Measurements from ENCODE around the gene ADH7.

The ADH7 gene

DNA sequence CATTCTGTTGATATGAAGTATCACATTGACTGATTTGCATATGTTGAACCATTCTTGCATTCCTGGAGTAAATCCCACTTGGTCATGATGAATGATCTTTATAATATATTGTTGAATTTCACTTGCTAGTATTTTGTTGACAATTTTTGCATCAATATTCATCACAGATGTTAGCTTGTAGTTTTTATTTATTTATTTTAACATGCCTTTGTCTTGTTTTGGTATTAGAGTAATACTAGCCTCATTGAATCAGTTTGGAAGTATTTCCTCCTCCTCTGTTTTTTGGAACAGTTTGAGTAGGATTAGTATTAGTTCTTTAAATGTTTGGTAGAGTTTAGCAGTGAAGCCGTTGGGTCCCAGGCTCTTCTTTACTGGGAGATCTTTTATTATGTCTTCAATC is 68.7 kb downstream of the ADH7 start:
- in situ Hi-C loops (cut with MboI; ENCODE audit: low sequenced_read_pairs, unreplicated experiment): no loop called here

DNA sequence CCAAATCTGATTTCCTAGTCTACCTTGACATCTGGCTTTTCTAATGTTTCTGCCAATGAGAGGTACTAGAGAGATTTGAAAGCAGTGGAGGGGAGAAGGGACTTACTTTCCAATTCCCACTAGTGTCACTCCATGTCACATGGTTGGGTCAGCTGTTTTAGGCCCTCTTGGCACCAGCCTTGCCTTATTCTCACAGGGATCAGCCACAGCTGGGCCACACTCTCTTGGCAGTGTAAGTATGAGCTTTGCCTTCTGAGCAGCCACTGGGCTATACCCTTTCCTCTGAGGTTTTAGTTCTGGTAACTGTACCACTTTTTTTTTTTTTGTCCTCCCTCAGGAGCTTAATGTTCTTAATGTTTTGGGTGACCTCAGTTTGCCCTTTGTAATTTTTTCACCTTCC is 72.4 kb downstream of the ADH7 start:
- TF ChIP-seq, protein P1, sequence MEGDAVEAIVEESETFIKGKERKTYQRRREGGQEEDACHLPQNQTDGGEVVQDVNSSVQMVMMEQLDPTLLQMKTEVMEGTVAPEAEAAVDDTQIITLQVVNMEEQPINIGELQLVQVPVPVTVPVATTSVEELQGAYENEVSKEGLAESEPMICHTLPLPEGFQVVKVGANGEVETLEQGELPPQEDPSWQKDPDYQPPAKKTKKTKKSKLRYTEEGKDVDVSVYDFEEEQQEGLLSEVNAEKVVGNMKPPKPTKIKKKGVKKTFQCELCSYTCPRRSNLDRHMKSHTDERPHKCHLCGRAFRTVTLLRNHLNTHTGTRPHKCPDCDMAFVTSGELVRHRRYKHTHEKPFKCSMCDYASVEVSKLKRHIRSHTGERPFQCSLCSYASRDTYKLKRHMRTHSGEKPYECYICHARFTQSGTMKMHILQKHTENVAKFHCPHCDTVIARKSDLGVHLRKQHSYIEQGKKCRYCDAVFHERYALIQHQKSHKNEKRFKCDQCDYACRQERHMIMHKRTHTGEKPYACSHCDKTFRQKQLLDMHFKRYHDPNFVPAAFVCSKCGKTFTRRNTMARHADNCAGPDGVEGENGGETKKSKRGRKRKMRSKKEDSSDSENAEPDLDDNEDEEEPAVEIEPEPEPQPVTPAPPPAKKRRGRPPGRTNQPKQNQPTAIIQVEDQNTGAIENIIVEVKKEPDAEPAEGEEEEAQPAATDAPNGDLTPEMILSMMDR (IDR thresholded peaks at IDR 0.05; ENCODE audit: borderline replicate concordance, control extremely low read depth, extremely low read depth, insufficient read depth, missing control alignments): no peak
- in situ Hi-C loops (cut with MboI; ENCODE audit: low sequenced_read_pairs, unreplicated experiment): no loop called here
- no peak for DNase-seq (ENCODE audit: low spot score)

More for the DNA sequence above, 68.7 kb downstream of the ADH7 start:
- TF ChIP-seq, protein P1 (IDR thresholded peaks at IDR 0.05; ENCODE audit: borderline replicate concordance, control extremely low read depth, extremely low read depth, insufficient read depth, missing control alignments): no peak
- DNase-seq (ENCODE audit: low spot score): no peak
